B cell (primary cell): Measurements from ENCODE around the gene IL15.

Experiments
- CTCF ChIP-seq: fragments of 200-600 bp; IDR thresholded peaks from one replicate; pipeline ENCODE4 v1.8.0; 2022; ENCODE audit warnings: antibody characterized with exemption, mild to moderate bottlenecking
- EZH2 ChIP-seq: IDR thresholded peaks from 2 replicates; pipeline ENCODE4 v1.6.1; 2012; ENCODE audit warnings: borderline replicate concordance, low read depth, mild to moderate bottlenecking, moderate library complexity, low read length; ENCODE audit not compliant: insufficient read depth, poor library complexity, severe bottlenecking

GRCh38 chr4:141727420-141727819 lies 91.0 kb downstream of the IL15 start:
- TF ChIP-seq CTCF (no peak), EZH2 (no peak)
